COLO829 (cell line): ENCODE data around the gene CCDC39.
"Not testable (repeated sequence)": the region's sequence is repeated elsewhere in the genome, so short reads cannot be mapped to it uniquely, and the experiment has no call there.

ENCODE experiments used
- DNase-seq: peaks from one replicate; pipeline ENCODE4 v3.0.0; 2012; ENCODE audit warnings: low spot score

CCDC39 gene

DNA sequence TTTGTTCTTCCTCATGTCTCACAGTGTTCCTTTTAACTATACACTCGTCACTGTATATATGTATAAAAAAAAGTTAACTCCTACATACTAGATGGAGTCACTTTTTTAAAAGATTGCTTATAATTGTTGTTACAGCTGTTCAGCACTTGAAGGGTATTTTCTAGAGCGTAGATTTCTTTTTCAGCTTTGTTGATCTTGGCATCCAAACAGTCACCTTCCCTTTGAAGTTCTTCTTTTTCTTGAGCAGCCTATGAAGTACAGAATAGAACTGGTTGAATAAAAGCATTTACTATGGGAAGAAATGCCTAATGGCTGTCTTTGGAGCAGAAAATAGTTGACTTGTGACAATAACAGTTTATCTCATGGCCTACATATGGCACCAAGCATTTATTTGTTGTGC, 59.6 kb downstream of the CCDC39 start:
- no peak for DNase-seq

DNA sequence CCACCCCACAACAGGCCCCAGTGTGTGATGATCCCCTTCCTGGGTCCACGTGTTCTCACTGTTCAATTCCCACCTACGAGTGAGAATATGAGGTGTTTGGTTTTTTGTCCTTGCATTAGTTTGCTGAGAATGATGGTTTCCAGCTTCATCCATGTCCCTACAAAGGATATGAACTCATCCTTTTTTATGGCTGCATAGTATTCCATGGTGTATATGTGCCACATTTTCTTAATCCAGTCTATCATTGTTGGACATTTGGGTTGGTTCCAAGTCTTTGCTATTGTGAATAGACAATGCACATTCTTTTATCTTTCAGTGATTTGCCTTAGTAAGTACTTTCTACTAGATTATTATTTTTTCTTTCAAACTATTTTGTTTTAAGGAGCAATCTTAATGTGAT, 60.7 kb downstream of the CCDC39 start:
- DNase-seq = not testable (repeated sequence)

DNA sequence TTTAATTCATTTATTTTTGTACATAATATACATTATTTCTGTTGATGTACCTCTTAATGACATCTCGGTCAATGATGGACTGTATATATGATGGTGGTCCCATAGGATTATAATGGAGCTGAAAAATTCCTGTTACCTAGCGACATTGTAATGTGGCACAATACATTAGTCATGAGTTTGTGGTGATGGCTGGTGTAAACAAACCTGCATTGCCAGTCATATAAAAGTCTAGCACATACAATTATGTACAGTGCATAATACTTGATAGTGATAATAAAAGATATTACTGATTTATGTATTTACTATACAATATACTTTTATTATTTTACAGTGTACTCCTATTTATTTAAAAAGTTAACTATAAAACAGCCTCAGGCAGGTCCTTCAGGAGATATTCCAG, 62.2 kb downstream of the CCDC39 start:
- no peak for DNase-seq

DNA sequence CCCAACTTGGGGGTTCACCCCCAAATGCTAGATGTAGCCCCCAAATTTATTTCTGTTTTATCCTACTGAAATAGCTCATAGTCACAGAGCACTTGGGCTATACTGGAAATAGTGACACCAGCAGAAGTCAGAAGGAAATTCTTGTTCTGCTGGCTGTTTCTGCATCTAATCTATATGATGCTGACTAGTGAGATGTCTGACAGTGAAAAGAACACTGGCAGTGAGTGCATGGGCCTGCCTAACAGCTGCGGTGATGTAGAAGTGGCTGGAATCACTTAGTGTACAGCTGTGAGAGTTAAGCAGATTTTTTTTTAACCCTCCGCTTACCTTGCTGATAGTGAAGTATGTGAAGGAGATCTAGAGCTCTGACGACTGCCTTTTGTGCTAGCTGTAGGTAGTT, 63.3 kb downstream of the CCDC39 start:
- DNase-seq = no peak

DNA sequence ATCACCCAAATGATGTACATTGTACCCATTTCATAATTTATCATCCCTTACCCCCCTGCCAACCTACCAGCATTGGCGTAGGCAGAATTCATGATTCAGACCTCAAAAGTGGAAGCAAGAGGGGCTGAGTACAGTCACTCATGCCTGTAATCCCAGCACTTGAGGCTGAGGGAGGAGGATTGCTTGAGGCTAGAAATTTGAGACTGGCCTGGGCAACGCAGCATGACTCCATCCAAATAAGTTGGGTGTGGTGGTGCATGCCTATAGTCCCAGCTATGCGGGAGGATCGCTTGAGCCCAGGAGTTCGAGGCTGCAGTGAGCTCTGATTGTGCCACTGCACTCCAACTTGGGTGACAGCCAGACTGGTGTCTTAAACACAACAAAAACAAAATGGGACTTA, 66.9 kb downstream of the CCDC39 start:
- DNase-seq = no peak

DNA sequence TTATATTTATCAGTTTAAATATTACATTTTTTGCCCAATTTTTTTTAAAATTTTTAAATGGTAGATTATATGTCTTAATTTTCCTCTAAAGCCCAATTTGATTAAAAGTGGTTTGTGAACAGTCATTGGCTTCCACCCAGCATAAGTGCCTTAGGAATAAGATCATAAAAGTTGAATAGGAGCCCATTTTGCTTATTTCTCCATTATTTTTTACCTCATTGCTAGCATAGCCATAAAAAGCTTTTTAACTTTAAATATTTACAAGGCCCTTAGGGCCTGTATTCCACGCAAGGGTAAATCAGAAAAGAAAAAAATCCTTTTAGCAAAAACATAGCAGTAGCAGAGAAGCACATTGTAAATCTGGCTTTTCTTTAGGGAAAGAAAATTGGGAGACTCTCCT, 68.3 kb downstream of the CCDC39 start:
- no peak for DNase-seq

DNA sequence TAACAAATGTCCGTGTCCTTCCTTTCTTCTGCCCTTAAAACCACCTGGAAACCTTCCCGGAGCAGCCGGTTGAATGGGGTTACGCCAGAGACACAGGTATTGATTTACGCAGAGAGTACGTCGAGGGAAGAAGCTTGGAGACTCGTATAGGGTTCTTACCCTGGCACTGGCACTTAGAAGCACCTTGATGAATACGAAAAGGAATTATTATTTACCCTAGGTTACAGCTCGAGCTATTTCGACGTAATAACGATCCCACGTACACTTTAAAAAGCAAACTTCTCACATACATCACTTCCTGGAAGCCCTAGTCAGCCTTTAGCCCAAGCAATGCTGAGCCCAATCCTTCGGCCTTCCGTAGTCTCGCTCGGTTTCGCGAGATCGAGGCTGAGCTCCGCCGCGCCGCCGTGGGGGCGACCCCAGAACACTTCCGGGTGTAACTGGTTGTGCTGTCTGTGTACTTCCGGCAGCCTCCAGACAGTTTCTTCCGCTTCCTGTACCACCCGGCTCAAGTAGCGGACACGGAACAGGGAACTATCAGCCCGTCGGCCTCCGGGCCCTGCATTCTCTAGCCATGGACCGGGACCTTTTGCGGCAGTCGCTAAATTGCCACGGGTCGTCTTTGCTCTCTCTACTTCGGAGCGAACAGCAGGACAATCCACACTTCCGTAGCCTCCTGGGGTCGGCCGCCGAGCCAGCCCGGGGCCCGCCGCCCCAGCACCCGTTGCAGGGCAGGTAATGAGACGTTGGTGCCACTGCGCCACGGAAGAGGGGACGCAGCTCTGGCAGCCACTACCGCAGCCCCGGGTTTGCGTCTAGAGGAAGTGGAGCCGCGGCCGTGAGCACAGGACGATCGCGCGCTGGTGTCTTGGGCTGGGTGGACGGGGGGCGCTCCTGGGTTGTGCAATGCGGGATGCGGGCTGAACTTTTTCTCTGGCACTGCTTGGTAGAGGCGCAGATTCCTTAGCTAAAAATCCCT, 77.3 kb downstream of the CCDC39 start, which contains the start of gene TTC14:
TTC14 (plus strand) TSS at position 476 of the 979 bp plus-strand sequence; CDS start at position 575, 99 bp downstream.
- DNase-seq = peak; percentile 95

DNA sequence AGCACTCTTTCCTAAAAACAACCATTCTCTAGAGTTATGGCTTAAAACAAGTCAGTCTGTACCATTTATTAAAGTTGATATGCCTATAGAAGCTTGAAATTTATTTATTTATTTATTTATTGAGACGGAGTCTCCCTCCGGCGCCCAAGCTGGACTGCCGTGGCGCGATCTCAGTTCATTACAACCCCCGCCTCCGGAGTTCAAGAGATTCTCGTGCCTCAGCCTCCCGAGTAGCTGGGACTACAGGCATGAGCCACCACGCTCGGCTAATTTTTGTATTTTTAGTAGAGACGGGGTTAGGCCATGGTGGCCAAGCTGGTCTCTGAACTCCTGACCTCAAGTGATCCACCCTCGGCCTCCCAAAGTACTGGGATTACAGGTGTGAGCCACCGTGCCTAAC, 78.8 kb downstream of the CCDC39 start:
- no peak for DNase-seq

DNA sequence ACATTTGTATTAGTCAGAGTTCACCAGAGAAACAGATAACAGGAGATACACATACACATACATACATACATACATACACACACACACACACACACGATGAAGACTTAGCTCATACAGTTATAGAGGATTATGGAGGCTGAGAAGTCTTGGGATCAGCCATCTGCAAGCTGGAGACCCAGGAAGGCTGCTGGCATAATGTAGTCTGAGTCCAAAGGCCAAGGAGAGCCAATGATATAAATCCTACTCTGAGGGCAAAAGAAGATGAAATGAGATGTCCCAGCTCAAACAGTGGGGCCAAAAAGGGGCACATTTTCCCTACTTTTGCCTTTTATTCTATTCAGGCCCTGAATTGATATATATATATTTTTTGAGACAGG, 83.7 kb downstream of the CCDC39 start:
- no peak for DNase-seq

DNA sequence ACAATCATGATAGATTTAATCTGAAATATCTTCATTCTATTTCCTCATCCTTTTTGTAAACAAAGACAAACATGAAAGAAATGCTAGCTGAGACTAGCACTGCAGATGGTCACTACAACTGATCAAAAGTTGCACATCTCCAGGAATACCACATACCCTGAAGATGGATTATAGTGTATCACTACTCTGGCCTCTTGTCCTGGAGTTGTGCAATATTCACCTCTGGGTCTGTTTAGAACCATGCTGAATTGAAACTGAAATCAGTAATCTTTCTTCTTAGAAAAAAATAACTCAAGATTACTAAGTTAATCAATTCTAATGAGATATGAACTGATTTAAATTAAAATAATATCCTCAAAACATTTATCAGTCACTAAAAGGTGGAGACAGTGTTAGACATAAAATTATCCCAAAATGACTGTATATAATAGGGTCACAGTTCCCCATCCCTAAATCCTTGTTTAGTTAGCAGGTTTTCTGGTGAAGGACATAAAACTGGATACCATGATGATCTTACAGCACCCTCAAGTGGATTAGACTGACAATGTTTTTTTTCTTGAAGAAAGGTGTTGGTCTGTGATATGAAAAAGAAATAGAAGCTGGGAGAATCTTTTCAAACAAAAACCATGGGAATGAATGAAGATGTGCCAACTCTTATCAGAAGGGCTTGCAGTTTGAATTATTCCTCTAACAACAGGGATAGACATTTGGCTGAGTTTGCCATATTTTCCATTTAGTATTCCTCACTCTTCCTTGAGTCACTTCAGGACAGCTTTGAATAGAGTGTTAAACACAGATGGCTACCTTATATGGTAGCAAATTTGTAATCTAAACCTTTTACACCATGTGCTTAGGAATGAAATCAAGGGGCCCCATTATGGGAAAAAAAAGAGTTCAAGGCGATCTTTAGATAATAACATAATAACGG, 84.4 kb downstream of the CCDC39 start:
- DNase-seq = peak; percentile 50

DNA sequence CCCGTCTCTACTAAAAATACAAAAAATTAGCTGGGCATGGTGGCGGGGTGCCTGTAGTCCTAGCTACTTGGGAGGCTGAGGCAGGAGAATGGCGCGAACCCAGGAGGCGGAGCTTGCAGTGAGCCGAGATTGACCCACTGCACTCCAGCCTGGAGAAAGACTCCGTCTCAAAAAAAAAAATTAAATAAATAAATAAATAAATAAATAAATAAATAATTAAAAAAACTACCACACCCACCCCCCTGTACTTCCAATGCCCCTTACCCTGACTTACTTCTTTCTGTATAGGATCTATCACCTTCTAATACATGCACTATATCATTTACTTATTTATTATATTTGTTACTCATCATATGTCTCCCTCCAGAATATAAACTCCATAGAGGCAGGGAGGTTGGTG, 85.7 kb downstream of the CCDC39 start:
- not testable (repeated sequence) for DNase-seq

DNA sequence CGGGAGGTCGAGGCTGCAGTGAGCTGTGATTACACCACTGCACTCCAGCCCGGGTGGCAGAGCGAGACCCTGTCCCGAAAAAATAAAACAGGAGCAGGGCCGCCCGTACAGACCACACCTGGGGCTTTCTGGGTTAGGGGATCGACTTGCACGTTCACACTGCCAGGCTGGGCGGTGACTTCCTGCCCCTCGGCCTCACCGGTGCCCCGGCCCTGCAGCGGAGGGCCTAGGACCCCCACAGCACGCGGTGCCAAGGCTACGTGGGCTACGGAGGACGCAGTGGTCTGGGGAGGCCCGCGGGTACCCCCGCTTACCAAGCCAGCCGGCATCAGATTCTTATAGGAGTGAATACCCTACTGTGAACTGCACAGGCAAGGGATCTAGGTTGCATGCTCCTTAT, 88.9 kb downstream of the CCDC39 start:
- no peak for DNase-seq

DNA sequence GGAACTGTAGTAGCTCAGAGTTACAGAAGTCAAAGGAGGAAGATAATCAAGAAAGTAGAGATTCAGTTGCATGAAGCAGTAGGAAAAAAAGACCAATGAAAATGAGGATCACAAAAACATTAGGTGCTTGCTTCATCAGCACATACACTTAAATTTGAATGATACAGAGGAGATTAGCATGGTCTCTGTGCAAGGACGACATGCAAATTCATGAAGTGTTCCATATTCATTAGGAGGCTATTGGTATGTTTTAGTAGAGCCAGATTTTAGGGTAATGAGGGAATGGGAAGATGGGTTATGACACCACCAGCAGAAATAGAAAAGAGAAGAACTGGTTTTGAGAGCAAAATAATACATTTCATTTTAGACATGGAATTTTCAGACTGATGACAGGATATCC, 98.4 kb downstream of the CCDC39 start:
- DNase-seq = no peak

DNA sequence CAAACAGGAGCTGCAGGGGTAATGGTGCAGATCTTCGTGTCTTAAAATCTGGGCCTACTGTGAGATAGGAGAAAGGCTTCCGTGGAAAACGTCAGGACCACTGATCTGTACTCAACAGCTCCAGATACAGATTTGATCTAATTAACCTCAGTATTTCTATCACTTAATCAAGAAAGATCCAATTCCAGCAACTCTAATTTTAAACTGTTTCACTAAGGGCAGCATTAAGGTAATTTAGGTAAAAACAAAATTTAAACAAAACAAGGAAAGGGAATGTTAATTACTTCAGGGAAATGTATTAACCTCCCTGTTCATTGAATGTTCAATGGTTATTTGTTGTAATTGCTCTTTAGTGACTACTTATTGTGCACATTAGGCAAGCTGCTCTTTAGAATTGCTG, 103.7 kb downstream of the CCDC39 start:
- DNase-seq = no peak

DNA sequence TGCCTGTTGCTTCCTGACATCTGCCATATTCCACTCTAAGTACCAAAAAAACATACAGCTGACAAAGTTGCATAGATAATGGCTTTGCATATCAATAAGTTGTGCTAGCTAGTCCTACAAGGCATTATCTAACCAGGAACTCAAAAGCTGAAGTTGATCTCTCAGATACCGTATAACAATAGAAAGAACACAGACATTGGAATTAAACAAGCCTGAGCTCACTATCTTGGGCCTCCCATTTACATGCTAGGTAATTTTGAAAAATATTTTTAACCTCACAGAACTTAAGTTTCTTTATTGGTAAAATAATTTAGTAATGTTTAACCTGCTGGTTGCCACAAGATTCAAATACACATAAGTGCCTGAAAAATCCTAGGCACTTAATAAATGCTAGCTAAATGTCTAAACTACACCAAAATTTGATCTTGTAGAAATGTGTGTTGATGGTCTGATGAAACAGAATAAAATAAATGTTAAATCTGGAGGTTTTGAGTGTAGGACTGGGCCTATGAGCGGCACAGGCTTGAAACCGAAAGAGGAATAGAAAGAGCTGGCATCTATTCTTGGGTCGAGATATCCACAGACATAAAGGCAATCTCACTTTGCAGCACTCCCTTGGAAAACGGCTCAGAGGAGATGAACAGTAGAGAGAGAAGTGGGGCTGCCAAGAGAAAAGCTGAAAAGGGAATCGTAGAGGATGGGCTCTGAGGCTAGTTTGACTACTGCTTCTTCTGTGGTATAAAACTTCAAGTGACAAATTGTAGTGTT, 107.3 kb downstream of the CCDC39 start:
- no peak for DNase-seq

DNA sequence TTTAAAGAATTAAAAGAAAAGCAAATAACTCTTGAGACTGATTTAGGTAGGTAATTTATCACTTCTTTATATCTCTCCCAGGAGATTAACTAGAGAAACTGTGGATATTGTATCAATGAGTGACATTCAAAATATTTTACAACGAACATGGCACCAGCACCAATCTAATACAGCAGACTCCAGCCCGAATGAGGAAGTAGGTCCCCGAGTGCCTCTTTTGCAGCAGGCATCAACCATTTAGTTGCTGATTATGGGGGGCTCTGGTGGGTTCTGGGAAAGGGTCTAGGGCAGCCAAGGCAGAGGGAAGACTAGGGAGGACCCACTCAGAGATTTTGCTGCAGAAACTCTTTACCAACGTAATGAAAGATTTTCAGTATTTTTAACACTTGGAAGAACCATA, 109.1 kb downstream of the CCDC39 start:
- DNase-seq = no peak

DNA sequence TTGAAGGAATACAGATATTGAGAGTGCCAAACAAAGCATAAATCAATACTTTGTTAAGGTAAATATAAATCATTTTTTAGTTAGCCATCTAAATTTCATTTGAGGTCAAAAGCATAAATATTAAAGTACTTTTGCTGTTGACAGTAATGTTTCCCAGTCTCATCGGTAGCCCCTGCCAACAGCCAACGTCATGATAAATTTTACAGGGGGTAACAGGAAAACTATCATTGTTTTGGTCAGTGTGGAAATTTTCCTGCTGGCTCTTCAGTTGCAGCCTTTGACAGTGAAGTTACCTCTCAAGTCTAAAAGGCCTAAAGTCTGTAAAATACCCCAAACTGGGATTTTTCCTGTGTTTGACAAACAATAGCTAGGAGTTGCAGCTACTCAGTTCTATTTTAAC, 114.6 kb downstream of the CCDC39 start:
- DNase-seq = no peak
